ENCODE measurements around the gene CPZ.

GRCh38 chr4:8618421-8618820 is 25.9 kb downstream of the CPZ start:
- TF ChIP-seq POLR2A (IDR thresholded peaks at IDR 0.05; ENCODE audit: low read length) (no peak), GATA1 (IDR thresholded peaks at IDR 0.05; ENCODE audit: low read depth, low read length) (no peak)
